ENCODE results near the gene FAM120A. TPM values are rescaled to one million over a fixed set of nuclear protein-coding genes. Genes with fewer than 3 reads are reported as not detected.

FAM120A gene
- polyA plus RNA-seq, 5 donors: 62.3 to 75.1 (median 67.0) TPM

GRCh38 chr9:93577078-93577974, 125.8 kb downstream of the FAM120A start:
- DNase-seq: peak in 1 of 2 donors; percentile 26

GRCh38 chr9:93577975-93578682, 126.6 kb downstream of the FAM120A start:
- DNase-seq: no peak

- no peak for DNase-seq
These were observed 127.4 kb downstream of the FAM120A start for GRCh38 chr9:93578844-93579243.

DNA sequence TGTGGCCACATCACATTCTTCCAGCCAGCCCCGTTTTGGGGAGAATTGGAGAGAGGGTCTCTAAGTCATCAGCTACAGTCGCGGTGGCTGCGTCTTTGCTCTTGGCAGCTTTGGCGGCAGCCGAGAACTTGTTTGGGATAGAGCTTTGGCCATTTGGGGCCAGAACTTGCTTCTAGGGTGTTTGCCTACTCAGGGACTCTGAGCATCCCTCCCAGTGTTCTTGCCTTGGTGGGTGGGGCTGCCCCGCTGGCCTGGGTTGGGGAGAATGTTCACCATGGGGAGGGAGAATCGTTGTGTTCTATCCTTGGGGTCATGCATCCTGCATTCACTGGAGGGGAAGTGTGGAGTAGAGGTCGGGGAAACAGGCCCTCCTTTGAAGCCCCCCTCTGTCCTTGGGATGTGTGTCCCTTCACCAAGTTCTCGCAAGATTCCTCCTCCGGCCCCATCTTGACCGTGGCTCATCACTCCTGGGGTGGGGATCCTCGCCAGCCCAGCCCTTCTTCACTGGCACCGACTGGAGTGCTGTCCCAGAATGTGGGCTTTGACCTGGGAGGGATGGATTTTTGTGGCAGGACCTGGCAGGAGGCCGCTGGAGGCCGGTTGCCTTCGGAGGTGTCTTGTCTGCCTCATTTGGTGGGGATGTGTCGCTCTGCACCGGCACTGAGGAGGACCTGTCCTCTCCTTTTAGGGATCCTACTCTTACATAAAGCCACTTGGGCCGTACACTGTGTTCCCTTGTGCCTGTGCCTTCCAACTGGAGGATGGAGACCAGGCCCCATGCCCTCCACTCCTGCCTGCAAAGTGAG, 128.4 kb downstream of the FAM120A start:
- DNase-seq: no peak

DNA sequence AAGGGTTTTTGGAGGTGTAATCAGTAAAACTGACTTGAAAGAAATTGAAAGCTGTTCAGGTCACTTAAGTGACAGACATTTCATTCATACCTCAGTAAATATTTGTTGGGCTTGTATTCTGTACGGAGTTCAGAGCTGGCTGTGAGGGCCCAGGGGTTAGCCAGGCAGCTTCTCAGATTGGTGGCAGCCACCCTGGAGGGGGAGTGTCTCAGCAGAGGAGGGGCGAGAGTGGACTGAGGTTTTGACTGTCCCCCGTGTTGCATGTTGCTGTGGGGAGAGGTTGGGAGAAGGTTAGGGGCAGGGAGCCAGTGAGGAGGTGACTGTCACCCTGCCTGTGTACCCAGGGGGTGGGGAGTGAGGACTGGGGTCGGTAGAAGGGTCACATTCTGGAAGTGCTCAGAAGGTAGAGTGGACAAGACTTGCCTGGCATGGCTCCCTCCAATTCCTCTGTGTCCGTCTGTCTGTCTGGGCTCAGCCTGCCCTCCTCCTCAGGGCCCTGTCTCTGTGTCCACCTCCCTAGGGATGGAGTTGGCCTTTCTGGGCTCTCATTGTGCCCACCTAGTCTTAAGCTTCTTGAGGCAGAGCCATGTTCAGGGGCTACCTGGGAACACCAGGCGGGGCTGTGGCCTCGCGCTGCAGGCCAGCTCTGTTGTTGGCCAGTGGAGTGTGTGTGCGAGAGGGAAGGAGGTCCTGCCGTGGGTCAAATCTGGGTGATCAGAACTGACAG, 129.3 kb downstream of the FAM120A start:
- DNase-seq: no peak

- DNase-seq: peak in 1 of 2 donors; percentile 35
These were observed 130.6 kb downstream of the FAM120A start for GRCh38 chr9:93582115-93582514.

GRCh38 chr9:93582550-93582949, 131.1 kb downstream of the FAM120A start:
- no peak for DNase-seq

- DNase-seq: no peak
These were observed 133.8 kb downstream of the FAM120A start for GRCh38 chr9:93585259-93585658.

- DNase-seq: no peak
These were observed 134.2 kb downstream of the FAM120A start for GRCh38 chr9:93585695-93586094.

DNA sequence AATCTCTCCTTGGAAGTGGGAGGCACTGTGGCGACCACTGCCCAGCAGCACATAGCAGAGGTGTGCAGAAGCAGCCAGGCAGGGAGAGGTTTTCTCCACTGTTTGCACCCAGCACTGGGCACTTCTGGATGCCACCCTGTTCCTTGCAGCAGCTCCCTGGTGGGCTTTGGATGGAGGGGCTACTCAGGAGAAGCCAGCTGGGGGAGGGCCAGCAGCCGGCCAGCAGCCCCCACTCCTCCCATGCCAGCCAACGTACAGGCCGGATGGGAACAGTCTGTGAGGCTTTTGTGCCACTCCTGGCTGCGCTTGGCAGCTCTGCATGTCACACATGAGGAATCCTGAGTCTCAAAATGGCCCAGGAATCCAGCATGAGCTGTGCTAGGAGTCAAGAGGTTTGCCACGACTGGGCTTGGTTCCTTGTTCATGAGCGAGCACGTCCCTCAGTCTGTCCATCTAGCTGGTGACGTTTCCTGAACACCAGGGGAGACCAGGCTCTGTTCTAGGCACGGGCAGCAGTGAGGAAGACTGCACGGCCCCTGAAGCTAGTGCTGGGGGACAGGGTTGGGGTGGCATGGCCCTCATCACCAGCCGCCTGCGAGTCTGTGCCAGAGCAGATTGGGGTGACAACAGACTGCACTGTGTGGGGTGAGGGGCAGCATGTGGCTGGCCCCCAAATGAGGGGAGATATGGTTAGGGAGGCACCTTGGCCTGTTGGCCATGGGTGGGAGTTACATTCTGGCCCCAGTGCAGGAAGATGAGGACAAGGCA, 135.0 kb downstream of the FAM120A start:
- no peak for DNase-seq

DNA sequence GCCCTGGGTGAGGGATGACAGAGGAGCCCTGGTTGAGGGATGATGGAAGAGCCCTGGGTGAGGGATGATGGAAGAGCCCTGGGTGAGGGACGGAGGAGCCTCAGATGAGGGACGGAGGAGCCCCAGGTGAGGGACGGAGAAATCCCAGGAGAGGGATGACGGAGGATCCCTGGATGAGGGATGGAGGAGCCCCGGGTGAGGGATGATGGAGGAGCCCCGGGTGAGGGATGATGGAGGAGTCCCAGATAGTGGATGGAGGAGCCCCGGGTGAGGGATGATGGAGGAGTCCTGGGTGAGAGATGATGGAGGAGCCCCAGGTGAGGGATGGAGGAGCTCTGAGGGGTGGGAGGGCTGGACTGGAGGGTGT, 135.8 kb downstream of the FAM120A start:
- DNase-seq: no peak

GRCh38 chr9:93587651-93588347, 136.3 kb downstream of the FAM120A start:
- DNase-seq: no peak

GRCh38 chr9:93588641-93589609, 137.4 kb downstream of the FAM120A start:
- no peak for DNase-seq

DNA sequence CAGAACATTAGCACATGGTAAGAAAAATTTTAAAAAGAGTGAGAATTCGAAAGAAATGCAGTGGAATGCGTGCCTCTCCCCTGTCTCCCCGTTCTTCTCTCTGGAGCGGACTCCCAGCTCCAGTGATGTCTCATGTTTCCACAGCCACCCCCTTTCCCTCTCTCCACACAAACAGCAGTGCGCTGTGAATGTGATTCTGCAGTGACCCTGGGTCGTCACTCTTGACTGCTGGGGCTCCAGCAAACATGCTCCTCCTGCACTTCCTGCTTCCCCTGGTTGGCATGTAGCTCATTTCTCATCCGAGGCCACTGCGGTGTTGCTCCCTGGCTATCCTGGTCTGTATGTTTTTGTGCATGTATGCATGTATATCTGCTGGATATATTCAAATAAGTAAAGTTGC, 138.2 kb downstream of the FAM120A start:
- DNase-seq: no peak

DNA sequence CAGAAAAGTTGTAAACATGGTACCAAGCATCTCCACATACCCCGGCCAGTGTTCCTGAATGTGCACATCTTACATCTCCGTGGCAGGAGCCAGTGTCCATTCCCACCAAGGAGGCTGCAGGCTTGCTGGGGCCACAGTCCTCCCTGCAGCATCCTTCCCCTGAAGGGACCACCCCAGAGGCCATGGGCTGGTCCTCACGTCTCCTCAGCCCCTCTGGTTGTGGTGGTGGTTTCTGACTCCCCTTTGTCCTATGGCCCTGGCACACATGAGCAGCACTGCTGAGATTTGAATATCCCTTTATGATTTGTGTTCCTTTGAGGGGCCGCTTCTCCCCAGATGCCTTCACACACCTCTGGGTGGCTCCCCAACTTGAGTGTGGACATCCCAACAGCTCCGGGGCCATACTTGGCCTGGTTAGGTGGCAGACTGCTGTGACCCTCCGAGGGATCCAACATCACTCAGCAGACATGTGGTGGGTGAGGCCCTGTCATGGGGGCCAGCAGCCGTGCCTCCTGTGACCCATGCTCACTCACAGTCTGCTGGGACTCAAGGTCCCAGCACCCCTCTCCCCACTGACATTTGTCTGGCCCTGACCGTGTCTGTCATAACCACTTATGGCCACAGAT, 139.2 kb downstream of the FAM120A start:
- no peak for DNase-seq

GRCh38 chr9:93591301-93592007, 140.0 kb downstream of the FAM120A start:
- no peak for DNase-seq

- DNase-seq: no peak
These were observed 140.6 kb downstream of the FAM120A start for GRCh38 chr9:93592008-93592642.
